CD4-positive, alpha-beta memory T cell (primary cell): Measurements from ENCODE around the gene NT5C2. TPM values are rescaled to one million over a fixed set of nuclear protein-coding genes. Genes with fewer than 3 reads are reported as not detected.

Source experiments
- CTCF ChIA-PET: fragments of 350-600 bp; sonication (Branson Sonifier 250); formaldehyde crosslinking; loops from one replicate; lab custom pipeline; 2021; ENCODE audit warnings: inconsistent platforms; ENCODE audit not compliant: partially characterized antibody; lab: Charles Lee
- POLR2A ChIA-PET: fragments of 350-600 bp; sonication (Branson Sonifier 250); formaldehyde crosslinking; loops from one replicate; lab custom pipeline; 2021; ENCODE audit not compliant: partially characterized antibody; lab: Charles Lee
- DNase-seq, 5 donors: peaks; one replicate each; pipeline versions ENCODE4 v3.0.0 to v3.0.0-alpha.2; 2020 to 2022; ENCODE audit warnings: mixed read lengths in 1 of 5
- H3K27ac ChIP-seq: one replicate; pipeline ENCODE4 v1.7.0; 2013; ENCODE audit warnings: low read depth, low read length
- H3K27me3 ChIP-seq: 2 replicates; pipeline ENCODE4 v1.7.0; 2013; ENCODE audit warnings: mild to moderate bottlenecking, low read length, moderate library complexity; ENCODE audit not compliant: insufficient read depth
- H3K36me3 ChIP-seq: 2 replicates; pipeline ENCODE4 v1.7.0; 2013; ENCODE audit warnings: mild to moderate bottlenecking, low read length, moderate library complexity; ENCODE audit not compliant: insufficient read depth
- H3K4me1 ChIP-seq: 2 replicates; pipeline ENCODE4 v1.7.0; 2013; ENCODE audit warnings: mild to moderate bottlenecking, low read length, moderate library complexity; ENCODE audit not compliant: insufficient read depth
- H3K4me3 ChIP-seq, 2 donors: one replicate each; pipeline ENCODE4 v1.7.0; 2013; ENCODE audit warnings: low read length in 2 of 2, mild to moderate bottlenecking in 1 of 2
- H3K9me3 ChIP-seq, 2 donors: one replicate each; pipeline ENCODE4 v1.7.0; 2013; ENCODE audit warnings: low read length in 2 of 2, control low read depth in 1 of 2; ENCODE audit not compliant: control insufficient read depth in 1 of 2
- H3K27ac Mint-ChIP-seq, 7 donors: one replicate each; pipeline ENCODE4 v1.8.0; 2020 to 2021; ENCODE audit warnings: mixed read lengths in 7 of 7, mild to moderate bottlenecking in 6 of 7, inconsistent platforms in 3 of 7, moderate library complexity in 3 of 7
- H3K27me3 Mint-ChIP-seq, 2 donors: one replicate each; pipeline ENCODE4 v1.8.0; 2020 to 2021; ENCODE audit warnings: mixed read lengths in 2 of 2
- H3K36me3 Mint-ChIP-seq, 2 donors: one replicate each; pipeline ENCODE4 v1.8.0; 2020 to 2021; ENCODE audit warnings: mixed read lengths in 2 of 2, inconsistent platforms in 1 of 2, mild to moderate bottlenecking in 1 of 2
- H3K4me1 Mint-ChIP-seq, 4 donors: one replicate each; pipeline ENCODE4 v1.8.0; 2020 to 2021; ENCODE audit warnings: mixed read lengths in 4 of 4, mild to moderate bottlenecking in 1 of 4
- H3K4me3 Mint-ChIP-seq, 8 donors: one replicate each; pipeline ENCODE4 v1.8.0; 2020 to 2021; ENCODE audit warnings: mixed read lengths in 8 of 8, mild to moderate bottlenecking in 7 of 8, moderate library complexity in 6 of 8, inconsistent platforms in 3 of 8
- H3K9me3 Mint-ChIP-seq, 8 donors: one replicate each; pipeline ENCODE4 v1.8.0; 2020 to 2021; ENCODE audit warnings: mixed read lengths in 8 of 8, mild to moderate bottlenecking in 5 of 8, inconsistent platforms in 3 of 8, moderate library complexity in 1 of 8
- intact Hi-C: fragments of 100-400 bp; cut with micrococcal nuclease; formaldehyde crosslinking; loops from one replicate; pipeline ENCODE4 v1.15.1; 2023
- polyA plus RNA-seq, 2 donors: library from polyadenylated mRNA; unstranded; fragments of 300-500 nt; fragmentation: Illumina TruSeq; gene quantifications; one replicate each; pipeline ENCODE4 v1.2.3, GENCODE V29; 2021
- total RNA-seq, 2 experiments: library from RNA; stranded (reverse); gene quantifications; one replicate each; pipeline ENCODE4 v1.2.3, GENCODE V29; 2021

NT5C2 gene
- total and polyA plus RNA-seq, 4 experiments from 2014 or later, result 54.3 to 80.4 (median 79.3) TPM

DNA sequence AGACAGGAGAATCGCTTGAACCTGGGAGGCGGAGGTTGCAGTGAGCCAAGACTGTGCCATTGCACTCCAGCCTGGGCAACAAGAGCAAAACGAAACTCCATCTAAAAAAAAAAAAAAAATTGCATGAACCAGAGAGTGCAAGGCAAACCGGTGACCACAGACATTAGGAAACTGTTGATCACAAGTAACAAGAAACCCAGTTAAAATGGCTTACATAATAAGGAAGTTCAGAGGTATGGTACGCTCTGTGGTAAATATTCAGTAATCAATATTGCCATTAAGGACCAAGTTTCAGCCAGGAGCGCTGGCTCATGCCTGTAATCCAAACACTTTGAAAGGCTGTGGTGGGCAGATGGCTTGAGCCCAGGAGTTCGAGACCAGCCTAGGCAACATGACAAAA, 9.2 kb upstream of the NT5C2 start:
- Mint-ChIP-seq H3K27me3 (peaks cover 0 to 1% of the 10 kb centered on the region in 2 donors), H3K27ac (no peak overlapping the region), H3K9me3 (peaks cover 0 to 3% (median 0%) of the 10 kb centered on the region in 8 donors), H3K4me1 (peaks cover 0 to 1% (median 0%) of the 10 kb centered on the region in 4 donors), H3K36me3 (no peaks in the 10 kb centered on the region), H3K4me3 (no peak overlapping the region)
- intact Hi-C loops, result no loop called here
- Histone ChIP-seq H3K4me3 (no peak overlapping the region), H3K4me1 (no peaks in the 10 kb centered on the region), H3K9me3 (no peaks in the 10 kb centered on the region), H3K27me3 (no peaks in the 10 kb centered on the region), H3K27ac (no peak overlapping the region), H3K36me3 (no peaks in the 10 kb centered on the region)
- CTCF ChIA-PET, result interaction anchor here (0.7 kb wide), 1 partner anchor 1969 kb away, joined by 3 read pairs; no protein-coding TSS in a partner anchor
- DNase-seq, result no peak
- POLR2A ChIA-PET, result no interaction called here

DNA sequence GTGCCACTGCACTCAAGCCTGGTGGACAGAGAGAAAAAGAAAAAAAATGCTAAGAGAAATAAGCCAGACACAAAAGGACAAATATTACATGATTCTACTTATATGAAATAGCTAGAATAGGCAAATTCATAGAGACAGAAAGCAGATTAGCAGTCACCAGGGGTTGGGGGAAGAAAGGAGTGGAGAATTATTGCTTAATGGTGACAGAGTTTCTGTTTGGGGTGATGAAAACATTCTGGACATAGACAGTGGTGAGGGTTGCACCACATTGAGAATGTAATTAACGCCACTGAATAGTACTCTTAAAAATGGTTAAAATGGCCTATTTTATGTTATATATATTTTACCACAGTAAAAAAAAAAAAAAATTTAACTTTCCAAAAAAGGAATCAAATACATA, 6.4 kb upstream of the NT5C2 start:
- no peak overlapping the region for H3K4me3 Mint-ChIP-seq
- intact Hi-C loops, result no loop called here
- CTCF ChIA-PET, result no interaction called here
- no peak for DNase-seq
- Histone ChIP-seq H3K4me1 (no peaks in the 10 kb centered on the region), H3K36me3 (no peaks in the 10 kb centered on the region), H3K9me3 (no peaks in the 10 kb centered on the region), H3K4me3 (no peak overlapping the region), H3K27me3 (no peaks in the 10 kb centered on the region), H3K27ac (no peak overlapping the region)
- peaks cover 0 to 1% of the 10 kb centered on the region in 2 donors for H3K27me3 Mint-ChIP-seq
- POLR2A ChIA-PET, result no interaction called here
- no peaks in the 10 kb centered on the region for H3K36me3 Mint-ChIP-seq
- H3K4me1 Mint-ChIP-seq, result peaks cover 0 to 1% (median 0%) of the 10 kb centered on the region in 4 donors
- peak overlapping the region in 1 of 7 donors; percentile 51 for H3K27ac Mint-ChIP-seq
- no peaks in the 10 kb centered on the region for H3K9me3 Mint-ChIP-seq

DNA sequence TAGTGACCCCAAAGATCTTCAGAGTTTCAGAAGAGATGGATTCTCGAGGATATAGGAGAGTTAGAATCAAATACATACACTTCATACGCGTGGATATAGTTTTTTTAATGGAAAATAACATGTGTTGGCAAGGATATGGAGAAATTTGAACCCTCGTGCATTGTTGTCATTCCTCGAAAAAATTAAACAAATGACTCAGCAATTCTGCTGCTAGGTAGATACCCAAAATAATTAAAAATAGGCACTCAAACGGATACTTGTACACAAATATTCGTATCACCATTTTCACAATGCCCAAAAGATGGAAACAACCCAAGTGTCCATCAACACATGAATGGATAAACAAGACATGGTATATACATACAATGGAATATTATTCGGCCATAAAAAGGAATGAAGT, 5.6 kb upstream of the NT5C2 start:
- no peak for DNase-seq
- Mint-ChIP-seq H3K36me3 (peaks cover 0 to under 1% of the 10 kb centered on the region in 2 donors), H3K27me3 (peaks cover 0 to 1% of the 10 kb centered on the region in 2 donors), H3K4me1 (peaks cover 0 to 7% (median 5%) of the 10 kb centered on the region in 4 donors), H3K27ac (no peak overlapping the region), H3K9me3 (no peaks in the 10 kb centered on the region), H3K4me3 (no peak overlapping the region)
- H3K9me3 ChIP-seq, result no peaks in the 10 kb centered on the region
- no peak overlapping the region for H3K4me3 ChIP-seq
- no peaks in the 10 kb centered on the region for H3K36me3 ChIP-seq
- peaks cover 1% of the 10 kb centered on the region for H3K4me1 ChIP-seq
- intact Hi-C loops, result no loop called here
- CTCF ChIA-PET, result no interaction called here
- H3K27me3 ChIP-seq, result no peaks in the 10 kb centered on the region
- H3K27ac ChIP-seq, result no peak overlapping the region
- POLR2A ChIA-PET, result no interaction called here

DNA sequence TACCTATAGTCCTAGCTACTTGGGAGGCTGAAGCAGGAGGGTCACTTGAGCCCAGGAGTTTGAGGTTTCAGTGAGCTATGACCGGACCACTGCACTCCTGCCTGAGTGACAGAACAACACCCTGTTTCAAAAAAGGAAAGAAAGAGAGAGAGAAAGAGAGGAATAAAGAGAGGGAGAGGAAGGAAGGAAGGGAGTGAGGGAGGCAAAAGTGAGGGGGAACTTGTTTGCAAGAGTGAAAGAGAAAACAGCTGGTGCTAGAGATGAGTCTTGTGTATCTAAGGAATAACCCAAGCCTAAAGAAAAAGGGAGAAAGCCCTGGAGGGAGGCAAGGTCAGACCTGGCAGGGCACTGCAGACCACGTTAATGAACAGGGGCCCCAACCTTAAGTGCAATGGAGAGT, 4.8 kb upstream of the NT5C2 start:
- H3K27ac ChIP-seq, result no peak overlapping the region
- intact Hi-C loops, result no loop called here

DNA sequence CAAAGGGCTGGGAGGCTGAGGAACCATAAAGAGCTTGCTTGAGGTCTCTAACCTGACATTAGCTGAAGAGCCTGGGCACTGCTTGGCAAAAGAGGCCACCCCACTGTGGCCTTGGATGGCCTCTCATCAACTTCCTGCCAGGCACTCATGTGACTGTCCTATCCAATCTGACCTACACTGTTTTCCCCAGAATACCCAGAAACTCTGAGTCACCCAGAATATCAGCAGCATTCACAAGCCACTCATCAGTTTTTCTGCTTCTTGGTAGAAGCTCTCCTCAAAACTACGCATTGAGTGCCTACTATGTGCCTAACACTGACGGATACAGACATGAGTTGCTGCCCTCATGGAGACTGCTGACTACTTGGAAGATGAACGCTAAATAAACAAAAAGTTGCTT, 4.1 kb upstream of the NT5C2 start:
- ChIA-PET CTCF (interaction anchor here (0.8 kb wide), 1 partner anchor 42 kb away, joined by 3 read pairs; no protein-coding TSS in a partner anchor), POLR2A (no interaction called here)
- Mint-ChIP-seq H3K27me3 (peaks cover 0 to 1% of the 10 kb centered on the region in 2 donors), H3K9me3 (no peaks in the 10 kb centered on the region), H3K27ac (no peak overlapping the region), H3K36me3 (peaks cover 0 to 8% of the 10 kb centered on the region in 2 donors), H3K4me1 (peaks cover 4 to 17% (median 10%) of the 10 kb centered on the region in 4 donors), H3K4me3 (no peak overlapping the region)
- DNase-seq, result no peak
- Histone ChIP-seq H3K36me3 (no peaks in the 10 kb centered on the region), H3K4me3 (no peak overlapping the region), H3K27me3 (no peaks in the 10 kb centered on the region), H3K4me1 (peaks cover 7% of the 10 kb centered on the region), H3K9me3 (no peaks in the 10 kb centered on the region), H3K27ac (no peak overlapping the region)
- intact Hi-C loops, result no loop called here

More for the DNA sequence above, 4.8 kb upstream of the NT5C2 start:
- no peak overlapping the region for H3K4me3 ChIP-seq
- Mint-ChIP-seq H3K27me3 (peaks cover 0 to 1% of the 10 kb centered on the region in 2 donors), H3K9me3 (no peaks in the 10 kb centered on the region), H3K4me3 (no peak overlapping the region), H3K4me1 (peaks cover 3 to 12% (median 9%) of the 10 kb centered on the region in 4 donors), H3K36me3 (peaks cover 0 to 4% of the 10 kb centered on the region in 2 donors), H3K27ac (no peak overlapping the region)
- no peaks in the 10 kb centered on the region for H3K36me3 ChIP-seq
- peaks cover 6% of the 10 kb centered on the region for H3K4me1 ChIP-seq
- no peaks in the 10 kb centered on the region for H3K9me3 ChIP-seq
- POLR2A ChIA-PET, result no interaction called here
- no peaks in the 10 kb centered on the region for H3K27me3 ChIP-seq
- DNase-seq, result no peak
- CTCF ChIA-PET, result no interaction called here

DNA sequence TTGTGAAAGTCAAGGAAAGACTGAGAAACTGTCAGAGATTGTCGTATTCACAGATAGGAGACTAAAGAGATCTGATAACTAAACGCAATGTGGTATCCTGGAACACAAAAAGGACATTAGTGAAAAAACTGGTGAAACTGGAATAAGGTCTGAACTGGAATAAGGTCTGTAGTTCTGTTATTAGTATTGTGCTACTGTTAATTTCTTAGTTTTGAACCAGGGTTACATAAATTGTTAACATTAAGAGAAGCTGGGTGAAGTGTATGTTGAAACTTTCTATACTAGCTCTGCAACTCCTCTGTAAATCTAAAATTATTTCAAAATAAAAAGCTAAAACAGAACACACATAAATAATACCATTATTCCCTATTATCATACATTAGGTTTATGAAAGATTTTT, 3.4 kb upstream of the NT5C2 start:
- Mint-ChIP-seq H3K27me3 (peaks cover 0 to 1% of the 10 kb centered on the region in 2 donors), H3K27ac (no peak overlapping the region), H3K9me3 (no peaks in the 10 kb centered on the region), H3K4me1 (peaks cover 11 to 24% (median 17%) of the 10 kb centered on the region in 4 donors), H3K36me3 (peaks cover 0 to 8% of the 10 kb centered on the region in 2 donors), H3K4me3 (no peak overlapping the region)
- no peak for DNase-seq
- intact Hi-C loops, result no loop called here
- CTCF ChIA-PET, result interaction anchor here (0.5 kb wide), 1 partner anchor 94 kb away, joined by 3 read pairs; no protein-coding TSS in a partner anchor
- Histone ChIP-seq H3K36me3 (no peaks in the 10 kb centered on the region), H3K9me3 (no peaks in the 10 kb centered on the region), H3K4me1 (peaks cover 14% of the 10 kb centered on the region), H3K27ac (no peak overlapping the region), H3K27me3 (no peaks in the 10 kb centered on the region), H3K4me3 (no peak overlapping the region)
- POLR2A ChIA-PET, result no interaction called here

DNA sequence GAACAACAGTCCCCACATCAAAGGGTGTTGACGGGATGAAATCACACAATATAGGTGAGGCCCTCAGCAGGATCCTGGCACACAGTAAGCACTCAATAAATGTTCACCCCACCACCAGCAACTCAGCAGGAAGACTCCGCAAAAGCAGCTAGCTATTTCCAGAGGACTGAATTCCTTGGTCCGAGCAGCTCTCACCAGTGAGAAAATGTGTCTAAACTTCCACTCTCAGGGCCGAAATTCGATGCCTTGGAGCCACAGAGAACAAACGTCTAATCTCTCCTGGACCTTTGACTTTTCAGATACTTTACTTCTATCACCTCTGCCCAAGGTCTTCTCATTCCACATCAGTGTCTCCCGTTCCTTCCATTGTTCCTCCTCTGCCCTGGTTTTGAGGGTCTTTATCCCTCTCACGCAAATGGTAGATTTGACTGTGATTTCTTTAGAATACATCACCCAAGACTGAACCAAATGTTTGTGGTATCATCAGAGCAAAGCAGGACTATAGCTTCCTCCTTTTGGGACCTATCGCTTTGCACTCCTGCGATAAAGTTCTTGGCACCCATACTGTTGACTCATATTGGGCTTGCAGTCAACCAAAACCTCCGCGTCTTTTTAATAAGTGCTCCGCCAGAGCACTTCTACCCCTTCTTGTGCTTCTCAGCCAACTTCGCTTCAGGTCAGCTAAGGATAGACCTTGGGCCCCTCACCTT, 903 bp upstream of the NT5C2 start:
- ChIA-PET CTCF (interaction anchor here (0.6 kb wide), 1 partner anchor 1098 kb away, joined by 4 read pairs; no protein-coding TSS in a partner anchor), POLR2A (interaction anchor here (2.3 kb wide), 1 partner anchor 276 kb away, joined by 14 read pairs; the partner anchor contains the start of gene CNNM2)
- peaks cover 7 to 8% of the 10 kb centered on the region in 2 donors for H3K36me3 Mint-ChIP-seq
- H3K27me3 ChIP-seq, result no peaks in the 10 kb centered on the region
- peaks cover 34% of the 10 kb centered on the region for H3K4me1 ChIP-seq
- peak overlapping the region; percentile 86 to 99 (median 90) for H3K4me3 Mint-ChIP-seq
- H3K4me3 ChIP-seq, result no peak overlapping the region
- H3K27ac Mint-ChIP-seq, result peak overlapping the region in 5 of 7 donors; percentile 87 to 92 (median 88)
- H3K9me3 Mint-ChIP-seq, result no peaks in the 10 kb centered on the region
- H3K9me3 ChIP-seq, result no peaks in the 10 kb centered on the region
- H3K27me3 Mint-ChIP-seq, result no peaks in the 10 kb centered on the region
- H3K36me3 ChIP-seq, result no peaks in the 10 kb centered on the region
- intact Hi-C loops, result loop anchor here (1.0 kb wide), 2 partner anchors 276 to 340 kb away; partner anchors contain the start of genes BORCS7 and CNNM2
- H3K4me1 Mint-ChIP-seq, result peaks cover 21 to 42% (median 32%) of the 10 kb centered on the region in 4 donors
- no peak overlapping the region for H3K27ac ChIP-seq
- DNase-seq, result no peak
